Kidney (tissue), 14 donors: ENCODE data around the gene SOHLH1. TPM values are rescaled to one million over a fixed set of nuclear protein-coding genes. Genes with fewer than 3 reads are reported as not detected.

Experiments used
- DNase-seq, 5 donors: peaks; one replicate each; pipeline ENCODE4 v3.0.0-alpha.2; 2013 to 2020
- FAIRE-seq: peaks from 2 replicates; lab custom pipeline; 2012; peaks lifted over from hg19 to GRCh38; lab: Jason Lieb, UNC
- H3K27ac ChIP-seq, 2 donors: one replicate each; pipeline ENCODE4 v1.7.0; 2013; ENCODE audit warnings: low read depth in 2 of 2, low read length in 2 of 2, inconsistent platforms in 1 of 2
- H3K27me3 ChIP-seq: one replicate; pipeline ENCODE4 v1.7.1; 2013; ENCODE audit warnings: low read length, inconsistent platforms; ENCODE audit not compliant: control insufficient read depth, insufficient read depth
- H3K36me3 ChIP-seq, 3 donors: one replicate each; pipeline versions ENCODE4 v1.7.0 to v1.7.1; 2013; ENCODE audit warnings: low read length in 3 of 3, control low read depth in 1 of 3, inconsistent platforms in 1 of 3; ENCODE audit not compliant: insufficient read depth in 3 of 3, control insufficient read depth in 2 of 3
- H3K4me1 ChIP-seq, 3 donors: one replicate each; pipeline versions ENCODE4 v1.7.0 to v1.7.1; 2013; ENCODE audit warnings: low read length in 3 of 3, inconsistent platforms in 1 of 3, low read depth in 1 of 3; ENCODE audit not compliant: control insufficient read depth in 2 of 3, insufficient read depth in 2 of 3
- H3K4me3 ChIP-seq, 3 donors: one replicate each; pipeline versions ENCODE4 v1.7.0 to v1.8.1; 2013; ENCODE audit warnings: low read length in 3 of 3, control low read depth in 1 of 3, inconsistent platforms in 1 of 3
- H3K9ac ChIP-seq, 3 donors: one replicate each; pipeline versions ENCODE4 v1.7.0 to v1.7.1; 2013; ENCODE audit warnings: low read length in 3 of 3, control low read depth in 1 of 3, inconsistent platforms in 1 of 3
- H3K9me3 ChIP-seq, 3 donors: one replicate each; pipeline versions ENCODE4 v1.7.0 to v1.7.1; 2013; ENCODE audit warnings: low read length in 3 of 3, control low read depth in 1 of 3, inconsistent platforms in 1 of 3; ENCODE audit not compliant: control insufficient read depth in 2 of 3, insufficient read depth in 1 of 3
- intact Hi-C: fragments of 100-400 bp; cut with DNase I; formaldehyde crosslinking; loops from one replicate; pipeline ENCODE4 v1.11.1; 2022
- polyA plus RNA-seq: library from polyadenylated mRNA; stranded (reverse); fragments of 350-450 nt; fragmentation: Illumina TruSeq; extraction: RNeasy Lipid Tissue Mini Kit (QIAGEN cat#74804); gene quantifications from one replicate; pipeline ENCODE4 v1.2.3, GENCODE V29; 2014; ENCODE audit warnings: low read depth, low replicate concordance; ENCODE audit not compliant: insufficient read depth
- total RNA-seq: library from RNA; stranded (reverse); fragmentation: NEBNext Ultra II Directional; extraction: Animal tissue kit (Norgen Biotek cat#: 25700); gene quantifications from one replicate; pipeline ENCODE4 v1.2.1, GENCODE V29; 2021
- TF ChIP-seq, protein P1 (sequence below): IDR thresholded peaks from 3 replicates; pipeline ENCODE4 v1.5.1; 2012; ENCODE audit warnings: mild to moderate bottlenecking, moderate library complexity, borderline replicate concordance; ENCODE audit not compliant: insufficient read depth; ENCODE audit errors: extremely low read depth
- donor health status: control.
- donor health status: control.
- donor health status: control.
- donor health status: control.
- donor health status: control.
- donor health status: DM: yes; HTN: yes; CAD: no.
- donor health status: Normal renal cell carcinoma (clear cell type).

Gene SOHLH1
- total and polyA plus RNA-seq, 2 donors from 2014 or later = not detected

GRCh38 chr9:135741276-135742219, 42.3 kb upstream of the SOHLH1 start:
- FAIRE-seq = no peak
- Histone ChIP-seq H3K4me1 (no peaks in the 10 kb centered on the region), H3K9me3 (no peaks in the 10 kb centered on the region), H3K9ac (no peak overlapping the region), H3K36me3 (no peaks in the 10 kb centered on the region), H3K4me3 (no peak overlapping the region), H3K27me3 (no peaks in the 10 kb centered on the region), H3K27ac (no peak overlapping the region)
- intact Hi-C loops = no loop called here
- DNase-seq = no peak
- TF ChIP-seq, protein P1, sequence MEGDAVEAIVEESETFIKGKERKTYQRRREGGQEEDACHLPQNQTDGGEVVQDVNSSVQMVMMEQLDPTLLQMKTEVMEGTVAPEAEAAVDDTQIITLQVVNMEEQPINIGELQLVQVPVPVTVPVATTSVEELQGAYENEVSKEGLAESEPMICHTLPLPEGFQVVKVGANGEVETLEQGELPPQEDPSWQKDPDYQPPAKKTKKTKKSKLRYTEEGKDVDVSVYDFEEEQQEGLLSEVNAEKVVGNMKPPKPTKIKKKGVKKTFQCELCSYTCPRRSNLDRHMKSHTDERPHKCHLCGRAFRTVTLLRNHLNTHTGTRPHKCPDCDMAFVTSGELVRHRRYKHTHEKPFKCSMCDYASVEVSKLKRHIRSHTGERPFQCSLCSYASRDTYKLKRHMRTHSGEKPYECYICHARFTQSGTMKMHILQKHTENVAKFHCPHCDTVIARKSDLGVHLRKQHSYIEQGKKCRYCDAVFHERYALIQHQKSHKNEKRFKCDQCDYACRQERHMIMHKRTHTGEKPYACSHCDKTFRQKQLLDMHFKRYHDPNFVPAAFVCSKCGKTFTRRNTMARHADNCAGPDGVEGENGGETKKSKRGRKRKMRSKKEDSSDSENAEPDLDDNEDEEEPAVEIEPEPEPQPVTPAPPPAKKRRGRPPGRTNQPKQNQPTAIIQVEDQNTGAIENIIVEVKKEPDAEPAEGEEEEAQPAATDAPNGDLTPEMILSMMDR = no peak

DNA sequence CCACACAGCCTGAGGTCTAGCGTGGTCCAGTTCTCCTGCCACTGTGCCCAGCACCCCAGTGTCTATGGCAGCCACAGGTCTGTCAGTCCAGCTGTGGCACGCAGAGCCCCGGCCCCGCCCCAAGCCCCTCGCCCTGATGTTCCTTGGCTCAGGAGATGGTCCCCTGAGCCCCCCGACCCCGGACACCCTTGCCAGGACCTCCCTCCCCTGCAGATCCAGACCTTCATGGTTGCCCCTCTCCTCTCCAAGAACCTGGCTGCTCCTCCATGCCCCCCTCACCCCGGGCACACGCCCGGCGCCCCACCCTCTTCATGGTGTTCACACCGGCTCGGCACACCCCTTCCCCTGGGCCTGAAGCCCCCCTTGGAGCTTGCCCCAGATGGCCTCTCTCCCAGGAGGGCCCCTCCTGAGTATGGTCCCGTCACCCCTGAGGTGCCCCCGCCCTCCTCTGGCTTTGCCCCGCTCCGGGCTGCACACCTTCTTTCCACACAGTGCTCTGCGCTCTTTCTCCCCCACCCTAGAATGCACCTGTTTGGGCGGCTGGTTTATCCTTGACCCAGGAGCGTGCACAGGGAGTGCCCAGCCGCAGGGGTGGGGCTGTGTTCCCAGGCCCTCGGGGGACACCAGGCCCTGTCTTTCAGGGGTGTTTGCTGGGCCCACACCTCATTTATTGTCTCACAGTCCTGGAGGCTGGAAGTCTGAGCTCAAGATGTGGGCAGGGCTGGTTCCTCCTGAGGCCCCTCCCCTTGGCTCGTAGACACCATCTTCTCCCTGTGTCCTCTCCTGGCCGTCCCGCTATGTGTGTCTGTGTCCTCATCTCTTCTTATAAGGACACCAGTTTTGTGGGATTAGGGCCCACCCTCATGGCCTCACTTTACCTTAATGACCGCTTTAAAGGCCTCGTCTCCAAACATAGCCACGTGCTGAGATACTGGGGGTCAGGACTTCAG, 40.3 kb upstream of the SOHLH1 start:
- no peak for DNase-seq
- H3K4me1 ChIP-seq = no peaks in the 10 kb centered on the region
- H3K27me3 ChIP-seq = no peaks in the 10 kb centered on the region
- H3K4me3 ChIP-seq = no peak overlapping the region
- no peak overlapping the region for H3K27ac ChIP-seq
- no peaks in the 10 kb centered on the region for H3K9me3 ChIP-seq
- H3K36me3 ChIP-seq = no peaks in the 10 kb centered on the region
- TF ChIP-seq, protein P1 = no peak
- intact Hi-C loops = no loop called here
- no peak for FAIRE-seq
- no peak overlapping the region for H3K9ac ChIP-seq

- TF ChIP-seq, protein P1 = no peak
- no peaks in the 10 kb centered on the region for H3K27me3 ChIP-seq
- intact Hi-C loops = no loop called here
Observed at GRCh38 chr9:135737840-135738521, 38.7 kb upstream of the SOHLH1 start.

More at GRCh38 chr9:135737840-135738521, 38.7 kb upstream of the SOHLH1 start:
- Histone ChIP-seq H3K9me3 (no peaks in the 10 kb centered on the region), H3K27ac (no peak overlapping the region), H3K4me1 (no peaks in the 10 kb centered on the region), H3K36me3 (no peaks in the 10 kb centered on the region), H3K9ac (no peak overlapping the region), H3K4me3 (no peak overlapping the region)
- no peak for FAIRE-seq
- DNase-seq = no peak
